H9 (cell line): ENCODE results near the gene UBE2E3. TPM values are rescaled to one million over a fixed set of nuclear protein-coding genes. Genes with fewer than 3 reads are reported as not detected.
"Not testable (repeated sequence)": the region's sequence is repeated elsewhere in the genome, so short reads cannot be mapped to it uniquely, and the experiment has no call there.

Experiments used
- DNase-seq: peaks from one replicate; pipeline ENCODE4 v3.0.0-alpha.2; 2017
- H2AFZ ChIP-seq: one replicate; pipeline ENCODE4 v1.6.1; 2013; ENCODE audit warnings: mild to moderate bottlenecking, low read length, control low read depth, moderate library complexity
- H2AK5ac ChIP-seq: 2 replicates; pipeline ENCODE4 v1.6.1; 2013; ENCODE audit warnings: low read length, control low read depth, mixed read lengths; ENCODE audit not compliant: insufficient read length
- H2BK120ac ChIP-seq: one replicate; pipeline ENCODE4 v1.6.1; 2013; ENCODE audit warnings: low read depth, mild to moderate bottlenecking, low read length, control low read depth, inconsistent platforms; ENCODE audit not compliant: poor library complexity, severe bottlenecking
- H2BK12ac ChIP-seq: 2 replicates; pipeline ENCODE4 v1.6.1; 2013; ENCODE audit warnings: low read length, control low read depth, mixed read lengths, low read depth; ENCODE audit not compliant: insufficient read length
- H2BK15ac ChIP-seq: 2 replicates; pipeline ENCODE4 v1.6.1; 2013; ENCODE audit warnings: low read depth, low read length, control low read depth
- H2BK20ac ChIP-seq: one replicate; pipeline ENCODE4 v1.6.1; 2013; ENCODE audit warnings: low read depth, mild to moderate bottlenecking, low read length, control low read depth, inconsistent platforms; ENCODE audit not compliant: poor library complexity, severe bottlenecking
- H2BK5ac ChIP-seq: 2 replicates; pipeline ENCODE4 v1.6.1; 2013; ENCODE audit warnings: low read length, control low read depth, mixed read lengths; ENCODE audit not compliant: insufficient read length
- H3K14ac ChIP-seq: 2 replicates; pipeline ENCODE4 v1.6.1; 2013; ENCODE audit warnings: low read length, control low read depth; ENCODE audit not compliant: insufficient read depth
- H3K18ac ChIP-seq: 2 replicates; pipeline ENCODE4 v1.6.1; 2013; ENCODE audit warnings: low read depth, mild to moderate bottlenecking, mixed read lengths, low read length, control low read depth; ENCODE audit not compliant: insufficient read length
- H3K23ac ChIP-seq: 2 replicates; pipeline ENCODE4 v1.6.1; 2013; ENCODE audit warnings: low read length, control low read depth, mixed read lengths, low read depth; ENCODE audit not compliant: insufficient read length
- H3K23me2 ChIP-seq: 2 replicates; pipeline ENCODE4 v1.6.1; 2013; ENCODE audit warnings: low read depth, mild to moderate bottlenecking, mixed read lengths, low read length, control low read depth; ENCODE audit not compliant: insufficient read length, poor library complexity, severe bottlenecking
- H3K27ac ChIP-seq: 2 replicates; pipeline ENCODE4 v1.5.1; 2013; ENCODE audit warnings: low read length, control low read depth, mixed read lengths, low read depth; ENCODE audit not compliant: insufficient read length
- H3K27me3 ChIP-seq: 2 replicates; pipeline ENCODE4 v1.6.1; 2013; ENCODE audit warnings: low read length, control low read depth, inconsistent platforms; ENCODE audit not compliant: insufficient read depth
- H3K4ac ChIP-seq: 2 replicates; pipeline ENCODE4 v1.6.1; 2013; ENCODE audit warnings: low read depth, mild to moderate bottlenecking, control low read depth, inconsistent platforms, low read length, moderate library complexity
- H3K4me1 ChIP-seq: 2 replicates; pipeline ENCODE4 v1.6.1; 2013; ENCODE audit warnings: low read length, control low read depth, inconsistent platforms; ENCODE audit not compliant: insufficient read depth
- H3K4me2 ChIP-seq: 2 replicates; pipeline ENCODE4 v1.6.1; 2013; ENCODE audit warnings: low read length, control low read depth, mixed read lengths; ENCODE audit not compliant: insufficient read length, insufficient read depth
- H3K56ac ChIP-seq: 2 replicates; pipeline ENCODE4 v1.6.1; 2013; ENCODE audit warnings: low read depth, mild to moderate bottlenecking, mixed read lengths, low read length, control low read depth; ENCODE audit not compliant: insufficient read length
- H3K79me1 ChIP-seq: 2 replicates; pipeline ENCODE4 v1.6.1; 2013; ENCODE audit warnings: low read depth, mild to moderate bottlenecking, moderate library complexity, low read length, control low read depth, inconsistent platforms; ENCODE audit not compliant: insufficient read depth, poor library complexity, severe bottlenecking
- H3K79me2 ChIP-seq: 2 replicates; pipeline ENCODE4 v1.6.1; 2013; ENCODE audit warnings: low read length, control low read depth, inconsistent platforms; ENCODE audit not compliant: insufficient read depth
- H3K9ac ChIP-seq: 2 replicates; pipeline ENCODE4 v1.6.1; 2013; ENCODE audit warnings: low read length, control low read depth, mixed read lengths; ENCODE audit not compliant: insufficient read length; ENCODE audit errors: extremely low read depth
- H3K9me3 ChIP-seq: one replicate; pipeline ENCODE4 v1.6.1; 2013; ENCODE audit warnings: low read depth, low read length, inconsistent platforms; ENCODE audit not compliant: control insufficient read depth
- H3T11ph ChIP-seq: one replicate; pipeline ENCODE4 v1.6.1; 2013; ENCODE audit warnings: mild to moderate bottlenecking, low read length, control low read depth, inconsistent platforms
- H4K20me1 ChIP-seq: one replicate; pipeline ENCODE4 v1.6.1; 2013; ENCODE audit not compliant: control insufficient read depth, insufficient read length, insufficient read depth
- H4K5ac ChIP-seq: 2 replicates; pipeline ENCODE4 v1.6.1; 2013; ENCODE audit warnings: low read depth, mild to moderate bottlenecking, mixed read lengths, low read length, control low read depth; ENCODE audit not compliant: insufficient read length
- H4K8ac ChIP-seq: replicated peaks from 2 replicates; pipeline ENCODE4 v1.6.1; 2013; ENCODE audit warnings: low read length, control low read depth, mixed read lengths, low read depth; ENCODE audit not compliant: insufficient read length
- H4K91ac ChIP-seq: 2 replicates; pipeline ENCODE4 v1.6.1; 2013; ENCODE audit warnings: low read depth, mild to moderate bottlenecking, moderate library complexity, mixed read lengths, low read length, control low read depth; ENCODE audit not compliant: insufficient read length
- H3K27ac Mint-ChIP-seq, 3 experiments: 2 replicates in 2 of 3; 3 replicates in 1 of 3; pipeline ENCODE4 v1.8.0; 2020 to 2021; ENCODE audit warnings: mixed read lengths in 3 of 3, mild to moderate bottlenecking in 1 of 3, moderate library complexity in 1 of 3
- H3K27me3 Mint-ChIP-seq: 2 replicates; pipeline ENCODE4 v1.8.0; 2021; ENCODE audit warnings: low read depth, mild to moderate bottlenecking, moderate library complexity, mixed read lengths
- H3K36me3 Mint-ChIP-seq, 3 experiments: 2 replicates in 2 of 3; 3 replicates in 1 of 3; pipeline ENCODE4 v1.8.0; 2020 to 2021; ENCODE audit warnings: low read depth in 3 of 3, mixed read lengths in 3 of 3; ENCODE audit not compliant: insufficient read depth in 1 of 3
- H3K4me1 Mint-ChIP-seq, 2 experiments: 2 replicates each; pipeline ENCODE4 v1.8.0; 2020; ENCODE audit warnings: mixed read lengths in 2 of 2
- H3K4me3 Mint-ChIP-seq, 2 experiments: 2 replicates in 1 of 2; 3 replicates in 1 of 2; pipeline ENCODE4 v1.8.0; 2020 to 2021; ENCODE audit warnings: mild to moderate bottlenecking in 2 of 2, mixed read lengths in 2 of 2, moderate library complexity in 1 of 2
- H3K9me3 Mint-ChIP-seq, 2 experiments: 2 replicates in 1 of 2; 3 replicates in 1 of 2; pipeline ENCODE4 v1.8.0; 2020; ENCODE audit warnings: mild to moderate bottlenecking in 2 of 2, mixed read lengths in 2 of 2, moderate library complexity in 1 of 2
- WGBS: extraction: QIAGEN DNeasy Blood & Tissue Kit; methylation state at CpG from one replicate; pipeline ENCODE4 v1.1.7; 2013; ENCODE audit warnings: missing lambda C conversion rate, low lambda C conversion rate, mixed read lengths; ENCODE audit not compliant: insufficient read length; ENCODE audit errors: extremely low coverage; 5-methylcytosine and 5-hydroxymethylcytosine counted together
- total RNA-seq: library from RNA; stranded (reverse); gene quantifications from 2 replicates; pipeline ENCODE4 v1.2.1, GENCODE V29; 2021
- TF ChIP-seq, protein P1 (sequence below): fragments of 200-600 bp; sonication (generic); conservative IDR thresholded peaks from 3 replicates; pipeline ENCODE4 v1.8.0; 2021; ENCODE audit warnings: antibody characterized with exemption, mild to moderate bottlenecking

UBE2E3 gene
- total RNA-seq, 1 experiment from 2014 or later, result 89.1 TPM

DNA sequence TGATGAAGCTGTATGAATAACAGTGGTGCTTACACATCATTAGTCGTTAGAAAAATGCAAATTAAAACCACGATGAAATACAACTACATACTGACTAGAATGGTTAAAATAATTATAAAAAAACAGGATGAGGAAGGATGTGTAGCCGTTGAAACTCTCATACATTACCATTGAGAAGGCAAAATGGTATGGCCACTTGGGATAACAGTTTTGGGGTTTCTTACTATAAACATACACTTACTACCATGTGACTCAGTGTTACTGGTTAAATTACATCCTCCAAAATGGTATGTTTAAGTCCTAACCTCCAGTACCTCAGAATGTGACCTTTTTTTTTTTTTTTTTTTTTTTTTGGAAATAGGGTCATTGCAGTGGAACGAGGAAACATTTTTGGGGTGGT lies 58.4 kb downstream of the UBE2E3 start:
- H3K56ac ChIP-seq, result no peak overlapping the region
- no peak overlapping the region for H3K4me2 ChIP-seq
- H3K23ac ChIP-seq, result no peak overlapping the region
- H3K23me2 ChIP-seq, result no peaks in the 10 kb centered on the region
- H3K14ac ChIP-seq, result no peak overlapping the region
- no peak overlapping the region for H3K18ac ChIP-seq
- Mint-ChIP-seq H3K27me3 (no peaks in the 10 kb centered on the region), H3K36me3 (no peaks in the 10 kb centered on the region), H3K4me1 (no peaks in the 10 kb centered on the region), H3K9me3 (no peaks in the 10 kb centered on the region), H3K27ac (no peak overlapping the region), H3K4me3 (no peak overlapping the region)
- no peaks in the 10 kb centered on the region for H3K9me3 ChIP-seq
- no peak overlapping the region for H2AFZ ChIP-seq
- TF ChIP-seq, protein P1, sequence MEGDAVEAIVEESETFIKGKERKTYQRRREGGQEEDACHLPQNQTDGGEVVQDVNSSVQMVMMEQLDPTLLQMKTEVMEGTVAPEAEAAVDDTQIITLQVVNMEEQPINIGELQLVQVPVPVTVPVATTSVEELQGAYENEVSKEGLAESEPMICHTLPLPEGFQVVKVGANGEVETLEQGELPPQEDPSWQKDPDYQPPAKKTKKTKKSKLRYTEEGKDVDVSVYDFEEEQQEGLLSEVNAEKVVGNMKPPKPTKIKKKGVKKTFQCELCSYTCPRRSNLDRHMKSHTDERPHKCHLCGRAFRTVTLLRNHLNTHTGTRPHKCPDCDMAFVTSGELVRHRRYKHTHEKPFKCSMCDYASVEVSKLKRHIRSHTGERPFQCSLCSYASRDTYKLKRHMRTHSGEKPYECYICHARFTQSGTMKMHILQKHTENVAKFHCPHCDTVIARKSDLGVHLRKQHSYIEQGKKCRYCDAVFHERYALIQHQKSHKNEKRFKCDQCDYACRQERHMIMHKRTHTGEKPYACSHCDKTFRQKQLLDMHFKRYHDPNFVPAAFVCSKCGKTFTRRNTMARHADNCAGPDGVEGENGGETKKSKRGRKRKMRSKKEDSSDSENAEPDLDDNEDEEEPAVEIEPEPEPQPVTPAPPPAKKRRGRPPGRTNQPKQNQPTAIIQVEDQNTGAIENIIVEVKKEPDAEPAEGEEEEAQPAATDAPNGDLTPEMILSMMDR, result no peak
- no peak overlapping the region for H2AK5ac ChIP-seq
- H4K8ac ChIP-seq, result no peak overlapping the region
- no peak overlapping the region for H3K4ac ChIP-seq
- no peak overlapping the region for H4K91ac ChIP-seq
- no peak overlapping the region for H3K27ac ChIP-seq
- no peak overlapping the region for H2BK20ac ChIP-seq
- no peak overlapping the region for H2BK120ac ChIP-seq
- no peak overlapping the region for H3T11ph ChIP-seq
- H3K79me2 ChIP-seq, result peaks cover 2% of the 10 kb centered on the region; the same call in 1 of the 2 replicates
- H3K9ac ChIP-seq, result no peak overlapping the region
- no peak for DNase-seq
- no peaks in the 10 kb centered on the region for H3K27me3 ChIP-seq
- no peaks in the 10 kb centered on the region for H4K20me1 ChIP-seq
- H2BK12ac ChIP-seq, result no peak overlapping the region
- H3K4me1 ChIP-seq, result no peaks in the 10 kb centered on the region
- no peak overlapping the region for H4K5ac ChIP-seq
- H2BK15ac ChIP-seq, result no peak overlapping the region
- no peak overlapping the region for H2BK5ac ChIP-seq
- no CpG with 5 or more reads among the region's 4 CpGs for WGBS
- peaks cover 5% of the 10 kb centered on the region for H3K79me1 ChIP-seq

DNA sequence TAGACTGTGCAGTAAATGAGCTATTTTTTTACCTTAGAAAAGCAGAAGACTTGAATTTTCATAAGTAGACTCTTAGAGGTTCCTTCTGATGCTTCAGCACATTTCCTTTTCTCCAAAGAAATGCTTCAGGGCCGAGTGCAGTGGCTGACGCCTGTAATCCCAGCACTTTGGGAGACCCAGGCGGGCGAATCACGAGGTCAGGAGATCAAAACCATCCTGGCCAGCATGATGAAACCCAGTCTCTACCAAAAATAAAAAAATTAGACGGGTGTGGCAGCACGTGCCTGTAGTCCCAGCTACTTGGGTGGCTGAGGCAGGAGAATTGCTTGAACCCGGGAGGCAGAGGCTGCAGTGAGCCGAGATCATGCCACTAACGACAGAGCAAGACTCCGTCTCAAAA lies 60.4 kb downstream of the UBE2E3 start:
- H3K23me2 ChIP-seq, H2BK5ac ChIP-seq, H3K79me2 ChIP-seq, H3K14ac ChIP-seq, H2AK5ac ChIP-seq, H3K27me3 ChIP-seq, H3K9me3 ChIP-seq, H2BK120ac ChIP-seq, H2BK15ac ChIP-seq, H2BK20ac ChIP-seq, H2AFZ ChIP-seq, DNase-seq, H3K27ac ChIP-seq, H3K4ac ChIP-seq, H3T11ph ChIP-seq, H3K4me2 ChIP-seq, H3K4me1 ChIP-seq, H3K27me3 Mint-ChIP-seq, H3K79me1 ChIP-seq, H3K4me3 Mint-ChIP-seq, H4K5ac ChIP-seq, H4K8ac ChIP-seq, H4K91ac ChIP-seq, H3K9me3 Mint-ChIP-seq, H2BK12ac ChIP-seq, H3K23ac ChIP-seq, H3K4me1 Mint-ChIP-seq, H3K18ac ChIP-seq, H3K36me3 Mint-ChIP-seq, H3K56ac ChIP-seq, H4K20me1 ChIP-seq, H3K27ac Mint-ChIP-seq, H3K9ac ChIP-seq: not testable (repeated sequence)
- WGBS, result no CpG with 5 or more reads among the region's 11 CpGs
